ENCODE data around the gene DDX41.

DDX41 gene

GRCh38 chr5:177483042-177483441 lies 33.7 kb downstream of the DDX41 start:
- DNase-seq = no peak

GRCh38 chr5:177482359-177482795 lies 34.4 kb downstream of the DDX41 start:
- no peak for DNase-seq

- no peak for DNase-seq
Measured at GRCh38 chr5:177479774-177480173, 37.0 kb downstream of the DDX41 start.

GRCh38 chr5:177478711-177479646 lies 37.8 kb downstream of the DDX41 start:
- no peak for DNase-seq

GRCh38 chr5:177477701-177478477 lies 38.9 kb downstream of the DDX41 start:
- DNase-seq = no peak

GRCh38 chr5:177476531-177477233 lies 40.1 kb downstream of the DDX41 start:
- DNase-seq = no peak

- no peak for DNase-seq
Measured at GRCh38 chr5:177475563-177476427, 41.0 kb downstream of the DDX41 start.

GRCh38 chr5:177474846-177475562 lies 41.8 kb downstream of the DDX41 start:
- peak; percentile 59 for DNase-seq

GRCh38 chr5:177474002-177474476 lies 42.7 kb downstream of the DDX41 start:
- no peak for DNase-seq

GRCh38 chr5:177473443-177474001 lies 43.2 kb downstream of the DDX41 start, which contains the start of gene DBN1:
DBN1 (minus strand) TSS chr5:177473634; CDS start chr5:177473521, 113 bp downstream.
- DNase-seq = no peak

- DNase-seq = no peak
Measured at GRCh38 chr5:177472460-177473442, 44.0 kb downstream of the DDX41 start.

- no peak for DNase-seq
Measured at GRCh38 chr5:177471610-177472356, 45.0 kb downstream of the DDX41 start.

GRCh38 chr5:177470759-177471536 lies 45.8 kb downstream of the DDX41 start:
- DNase-seq = no peak

GRCh38 chr5:177469750-177470525 lies 46.8 kb downstream of the DDX41 start:
- no peak for DNase-seq

- no peak for DNase-seq
Measured at GRCh38 chr5:177468685-177469628, 47.8 kb downstream of the DDX41 start.

GRCh38 chr5:177468329-177468684 lies 48.5 kb downstream of the DDX41 start:
- DNase-seq = no peak

Data from NCI-H524 treated with DMSO at 0.1 percent for 48 hours (cell line).